Right ventricle myocardium inferior (tissue), 1 donor: ENCODE data around the gene ZNF664. TPM values are rescaled to one million over a fixed set of nuclear protein-coding genes. Genes with fewer than 3 reads are reported as not detected.

Experiments
- ATAC-seq: fragments of 200-7000 bp; cut with Tn5 transposase; one replicate; pipeline ENCODE4 v1.9.1; 2020; ENCODE audit warnings: mild to moderate bottlenecking, moderate library complexity
- DNase-seq: peaks from one replicate; pipeline ENCODE4 v3.0.0; 2021; ENCODE audit errors: missing footprints
- intact Hi-C: fragments of 100-400 bp; cut with DNase I; formaldehyde crosslinking; loops from one replicate; pipeline ENCODE4 v1.11.0; 2022
- total RNA-seq: library from RNA; stranded (reverse); fragmentation: NEBNext Ultra II Directional; extraction: Animal tissue kit (Norgen Biotek cat#: 25700); gene quantifications from one replicate; pipeline ENCODE4 v1.2.1, GENCODE V29; 2021
- donor health status: DM: no; HTN: yes; CAD: no; lungs with severe emphysema.

ZNF664 gene
- total RNA-seq, 1 donor from 2014 or later, result 86.6 TPM

GRCh38 chr12:123951467-123951866 is 21.5 kb upstream of the ZNF664 start:
- DNase-seq (no peak), ATAC-seq (no peak)
- intact Hi-C loops, result no loop called here

GRCh38 chr12:123952037-123952436 is 21.0 kb upstream of the ZNF664 start:
- ATAC-seq (no peak), DNase-seq (no peak)
- intact Hi-C loops, result no loop called here

GRCh38 chr12:123954647-123955350 is 18.2 kb upstream of the ZNF664 start:
- DNase-seq (no peak), ATAC-seq (peak; percentile 40)
- intact Hi-C loops, result no loop called here

- DNase-seq, result no peak
- ATAC-seq, result no peak
- intact Hi-C loops, result no loop called here
Observed at GRCh38 chr12:123956249-123956648, 16.8 kb upstream of the ZNF664 start.

GRCh38 chr12:123957196-123957595 is 15.8 kb upstream of the ZNF664 start:
- intact Hi-C loops, result no loop called here
- ATAC-seq (no peak), DNase-seq (no peak)

GRCh38 chr12:123958462-123958861 is 14.6 kb upstream of the ZNF664 start:
- intact Hi-C loops, result no loop called here
- ATAC-seq, result peak; percentile 83
- no peak for DNase-seq

GRCh38 chr12:123958876-123959275 is 14.1 kb upstream of the ZNF664 start:
- intact Hi-C loops, result no loop called here
- no peak for ATAC-seq
- no peak for DNase-seq

GRCh38 chr12:123960029-123960735 is 12.8 kb upstream of the ZNF664 start:
- ATAC-seq (no peak), DNase-seq (no peak)
- intact Hi-C loops, result no loop called here

GRCh38 chr12:123960856-123961255 is 12.2 kb upstream of the ZNF664 start:
- no peak for DNase-seq
- ATAC-seq, result no peak
- intact Hi-C loops, result no loop called here

- ATAC-seq, result no peak
- no peak for DNase-seq
- intact Hi-C loops, result no loop called here
Observed at GRCh38 chr12:123961585-123962345, 11.2 kb upstream of the ZNF664 start.

GRCh38 chr12:123962513-123962912 is 10.5 kb upstream of the ZNF664 start:
- DNase-seq (no peak), ATAC-seq (no peak)
- intact Hi-C loops, result no loop called here

- intact Hi-C loops, result no loop called here
- DNase-seq, result no peak
- ATAC-seq, result no peak
Observed at GRCh38 chr12:123963821-123964220, 9.2 kb upstream of the ZNF664 start.

- DNase-seq, result no peak
- intact Hi-C loops, result no loop called here
- ATAC-seq, result peak; percentile 42
Observed at GRCh38 chr12:123965382-123965781, 7.6 kb upstream of the ZNF664 start.

- intact Hi-C loops, result no loop called here
- ATAC-seq (no peak), DNase-seq (no peak)
Observed at GRCh38 chr12:123966596-123966995, 6.4 kb upstream of the ZNF664 start.

- DNase-seq, result no peak
- no peak for ATAC-seq
- intact Hi-C loops, result no loop called here
Observed at GRCh38 chr12:123967121-123967586, 5.9 kb upstream of the ZNF664 start.

GRCh38 chr12:123971449-123971769 is 1.6 kb upstream of the ZNF664 start:
- intact Hi-C loops, result no loop called here
- DNase-seq (no peak), ATAC-seq (no peak)

- DNase-seq, result no peak
Observed at GRCh38 chr12:123971770-123972456, 1.1 kb upstream of the ZNF664 start.

GRCh38 chr12:123973552-123974341 is 732 bp downstream of the ZNF664 start:
- intact Hi-C loops, result no loop called here
- DNase-seq, result peak; percentile 76
- ATAC-seq, result peak; percentile 5

More at GRCh38 chr12:123971770-123972456, 1.1 kb upstream of the ZNF664 start:
- intact Hi-C loops, result no loop called here
- peak; percentile 14 for ATAC-seq
